Endothelial cell of umbilical vein (primary cell): Measurements from ENCODE around the gene RAC2. TPM values are rescaled to one million over a fixed set of nuclear protein-coding genes. Genes with fewer than 3 reads are reported as not detected.

ENCODE experiments used
- BruUV-seq: library from RNA; stranded (reverse); fragments of 400-500 nt; replicated peaks from 2 replicates; lab custom pipeline; 2021; lab: Mats Ljungman, UMichigan
- CTCF ChIA-PET: fragments of 300-600, 350-600 bp; sonication (Branson Sonifier 250); formaldehyde crosslinking; loops from one replicate; lab custom pipeline; 2021; ENCODE audit warnings: antibody characterized with exemption, inconsistent platforms; lab: Charles Lee
- POLR2A ChIA-PET: fragments of 300-600, 350-600 bp; sonication (Branson Sonifier 250); formaldehyde crosslinking; loops from one replicate; lab custom pipeline; 2021; ENCODE audit warnings: antibody characterized with exemption, inconsistent platforms; lab: Charles Lee
- DNase-seq: peaks from one replicate; pipeline ENCODE4 v3.0.0-alpha.2; 2011; ENCODE audit warnings: low read depth, low spot score
- FAIRE-seq: peaks from 2 replicates; lab custom pipeline; 2011; peaks lifted over from hg19 to GRCh38; lab: Jason Lieb, UNC
- H2AFZ ChIP-seq: 2 replicates; pipeline ENCODE4 v1.6.0; 2012; ENCODE audit warnings: low read depth, low read length, control low read depth, inconsistent platforms
- H3K27ac ChIP-seq: 2 replicates; pipeline ENCODE4 v1.5.1; 2011; ENCODE audit warnings: low read depth, mild to moderate bottlenecking, control low read depth, low read length, moderate library complexity; ENCODE audit not compliant: insufficient read depth
- H3K27me3 ChIP-seq, 2 experiments: 2 replicates each; pipeline versions ENCODE4 v1.6.0 to v1.6.1; 2011; ENCODE audit warnings: low read length in 2 of 2, mixed read lengths in 1 of 2; ENCODE audit not compliant: control insufficient read depth in 2 of 2, insufficient read depth in 2 of 2
- H3K36me3 ChIP-seq, 2 experiments: 2 replicates in 1 of 2; 3 replicates in 1 of 2; pipeline ENCODE4 v1.5.1; 2011; ENCODE audit warnings: low read length in 2 of 2, mild to moderate bottlenecking in 1 of 2, moderate library complexity in 1 of 2; ENCODE audit not compliant: control insufficient read depth in 2 of 2, insufficient read depth in 2 of 2; ENCODE audit errors: extremely low read depth in 1 of 2
- H3K4me1 ChIP-seq: 3 replicates; pipeline ENCODE4 v1.5.1; 2011; ENCODE audit warnings: mild to moderate bottlenecking, low read length; ENCODE audit not compliant: control insufficient read depth, insufficient read depth; ENCODE audit errors: extremely low read depth
- H3K4me2 ChIP-seq: 2 replicates; pipeline ENCODE4 v1.6.1; 2011; ENCODE audit warnings: low read length, control low read depth, mixed read lengths; ENCODE audit not compliant: insufficient read depth
- H3K4me3 ChIP-seq, 3 experiments: fragments of 200-600 bp in 1 of 3; sonication (generic), shearing (Covaris generic) in 1 of 3; replicated peaks in 1 of 3; 2 replicates each; pipeline ENCODE4 v1.5.1; 2011 to 2016; ENCODE audit warnings: control low read depth in 3 of 3, low read length in 3 of 3, mild to moderate bottlenecking in 2 of 3, inconsistent platforms in 1 of 3, low read depth in 1 of 3, moderate library complexity in 1 of 3; ENCODE audit not compliant: insufficient read depth in 1 of 3
- H3K79me2 ChIP-seq: 2 replicates; pipeline ENCODE4 v1.6.0; 2012; ENCODE audit warnings: low read length, inconsistent platforms; ENCODE audit not compliant: control insufficient read depth, insufficient read depth
- H3K9ac ChIP-seq: replicated peaks from 2 replicates; pipeline ENCODE3; 2011; ENCODE audit warnings: low read length, control low read depth; ENCODE audit not compliant: insufficient read depth; ENCODE audit errors: extremely low read depth
- H3K9me1 ChIP-seq: replicated peaks from 3 replicates; pipeline ENCODE4 v1.6.0; 2011; ENCODE audit warnings: mild to moderate bottlenecking, low read length; ENCODE audit not compliant: control insufficient read depth, insufficient read depth; ENCODE audit errors: extremely low read depth
- H3K9me3 ChIP-seq: replicated peaks from 2 replicates; pipeline ENCODE4 v1.5.1; 2012; ENCODE audit warnings: low read length, inconsistent platforms; ENCODE audit not compliant: control insufficient read depth, insufficient read depth
- H4K20me1 ChIP-seq: replicated peaks from 2 replicates; pipeline ENCODE3; 2011; ENCODE audit warnings: mild to moderate bottlenecking, low read length; ENCODE audit not compliant: control insufficient read depth, insufficient read depth; ENCODE audit errors: extremely low read depth
- EZH2 ChIP-seq: IDR thresholded peaks from 2 replicates; pipeline ENCODE4 v1.6.1; 2012; ENCODE audit warnings: borderline replicate concordance, low read depth, mild to moderate bottlenecking, moderate library complexity, low read length, inconsistent platforms; ENCODE audit not compliant: severe bottlenecking
- FOS ChIP-seq: IDR thresholded peaks from 2 replicates; pipeline ENCODE4 v1.6.1; 2011; ENCODE audit warnings: mild to moderate bottlenecking, low read length, moderate library complexity, borderline replicate concordance; ENCODE audit not compliant: insufficient read depth
- GATA2 ChIP-seq: IDR thresholded peaks from 2 replicates; pipeline ENCODE4 v1.7.0; 2011; ENCODE audit warnings: low read depth, mild to moderate bottlenecking, moderate library complexity, mixed read lengths, low read length; ENCODE audit not compliant: insufficient read length, insufficient read depth
- MYC ChIP-seq: IDR thresholded peaks from one replicate; pipeline ENCODE4 v1.6.1; 2011; ENCODE audit warnings: mild to moderate bottlenecking, low read depth, low read length
- POLR2A ChIP-seq: IDR thresholded peaks from 2 replicates; pipeline ENCODE4 v1.6.1; 2012; ENCODE audit warnings: low read depth, mild to moderate bottlenecking, control low read depth, low read length
- POLR2AphosphoS5 ChIP-seq: IDR thresholded peaks from 2 replicates; pipeline ENCODE4 v1.6.1; 2012; ENCODE audit warnings: low read depth, mild to moderate bottlenecking, control low read depth, low read length, moderate library complexity; ENCODE audit not compliant: insufficient read depth
- dilution Hi-C: fragments of 300-500 bp; cut with MboI; formaldehyde crosslinking; loops from one replicate; pipeline ENCODE4 v1.15.0; 2019; ENCODE audit warnings: low sequenced_read_pairs; ENCODE audit not compliant: extremely low pct_ligation_motif_present
- intact Hi-C: fragments of 100-400 bp; cut with micrococcal nuclease; formaldehyde crosslinking; loops from one replicate; pipeline ENCODE4 v1.10.0; 2022
- polyA plus RNA-seq, 4 experiments: library from polyadenylated mRNA; depleted of rRNA in 3 of 4; stranded (reverse) in 3 of 4; unstranded in 1 of 4; fragments of >200 nt; gene quantifications; 2 replicates each; pipeline versions ENCODE4 v1.2.1 to v1.2.3, GENCODE V29; 2011 to 2012; ENCODE audit warnings: missing spikeins in 1 of 4
- total RNA-seq: library from RNA; stranded (reverse); gene quantifications from 2 replicates; pipeline ENCODE4 v1.2.3, GENCODE V29; 2021
- TF ChIP-seq, protein P1 (sequence below): IDR thresholded peaks from 2 replicates; pipeline ENCODE4 v1.6.1; 2011; ENCODE audit not compliant: insufficient read depth, insufficient read length
- TF ChIP-seq, protein P2 (sequence below), 2 donors: IDR thresholded peaks; 1 replicate in 1 of 2; 2 replicates in 1 of 2; pipeline ENCODE4 v1.5.1; 2011; ENCODE audit warnings: low read length in 2 of 2, mild to moderate bottlenecking in 2 of 2, moderate library complexity in 2 of 2, control low read depth in 1 of 2, inconsistent platforms in 1 of 2, low read depth in 1 of 2; ENCODE audit not compliant: insufficient read depth in 1 of 2; ENCODE audit errors: extremely low read depth in 1 of 2

Gene RAC2
- total and polyA plus RNA-seq, 2 donors (not counting 3 experiments of a cell fraction or from before 2014, with no cell fraction given): 122 to 181 TPM

DNA sequence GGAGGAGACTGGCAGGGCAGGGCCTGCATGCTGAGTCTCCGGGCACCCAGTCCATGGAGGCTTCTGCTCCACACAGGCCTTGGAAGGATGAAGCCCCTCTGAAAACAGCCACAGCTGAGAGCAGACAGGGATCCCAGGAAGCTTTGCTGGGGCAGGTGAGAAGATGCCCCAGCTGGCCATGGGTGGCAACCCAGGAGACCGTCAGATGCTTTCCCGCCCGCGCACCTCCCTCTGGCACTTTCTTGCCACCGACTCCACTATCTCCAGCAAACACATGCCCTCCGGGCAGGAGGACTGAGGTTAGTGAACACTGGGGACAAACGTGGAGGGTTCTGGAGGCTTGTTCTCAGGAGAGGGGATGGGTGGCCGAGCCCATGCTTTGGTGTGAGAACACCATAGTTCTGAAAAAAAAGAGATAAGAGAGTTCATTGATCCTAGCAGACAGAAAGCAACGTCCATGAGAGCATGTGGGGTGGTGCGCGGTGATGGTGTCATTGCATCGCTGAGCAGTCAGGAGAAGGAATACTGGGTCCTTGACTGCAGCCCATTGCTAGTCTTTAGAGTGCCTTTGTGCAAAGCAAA, 58.3 kb downstream of the RAC2 start:
- Histone ChIP-seq H2AFZ (no peak overlapping the region), H4K20me1 (no peaks in the 10 kb centered on the region), H3K27ac (no peak overlapping the region), H3K36me3 (no peaks in the 10 kb centered on the region), H3K4me1 (peaks cover 41% of the 10 kb centered on the region), H3K79me2 (no peaks in the 10 kb centered on the region), H3K9me1 (no peaks in the 10 kb centered on the region), H3K4me2 (no peak overlapping the region), H3K9me3 (no peaks in the 10 kb centered on the region), H3K4me3 (no peak overlapping the region), H3K9ac (no peak overlapping the region), H3K27me3 (no peaks in the 10 kb centered on the region)
- ChIA-PET POLR2A (no interaction called here), CTCF (interaction anchor here (2.4 to 5.1 kb wide), 2 partner anchors 8 to 13 kb away, joined by 9 to 48 read pairs; no protein-coding TSS in a partner anchor)
- intact Hi-C loops (no loop called here), dilution Hi-C loops (no loop called here)
- no peak for FAIRE-seq
- DNase-seq: no peak
- no peak for TF ChIP-seq POLR2A
- TF ChIP-seq EZH2: no peak
- TF ChIP-seq, protein P1, sequence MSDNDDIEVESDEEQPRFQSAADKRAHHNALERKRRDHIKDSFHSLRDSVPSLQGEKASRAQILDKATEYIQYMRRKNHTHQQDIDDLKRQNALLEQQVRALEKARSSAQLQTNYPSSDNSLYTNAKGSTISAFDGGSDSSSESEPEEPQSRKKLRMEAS: no peak
- TF ChIP-seq FOS: no peak
- no peak for TF ChIP-seq GATA2
- TF ChIP-seq, protein P2, sequence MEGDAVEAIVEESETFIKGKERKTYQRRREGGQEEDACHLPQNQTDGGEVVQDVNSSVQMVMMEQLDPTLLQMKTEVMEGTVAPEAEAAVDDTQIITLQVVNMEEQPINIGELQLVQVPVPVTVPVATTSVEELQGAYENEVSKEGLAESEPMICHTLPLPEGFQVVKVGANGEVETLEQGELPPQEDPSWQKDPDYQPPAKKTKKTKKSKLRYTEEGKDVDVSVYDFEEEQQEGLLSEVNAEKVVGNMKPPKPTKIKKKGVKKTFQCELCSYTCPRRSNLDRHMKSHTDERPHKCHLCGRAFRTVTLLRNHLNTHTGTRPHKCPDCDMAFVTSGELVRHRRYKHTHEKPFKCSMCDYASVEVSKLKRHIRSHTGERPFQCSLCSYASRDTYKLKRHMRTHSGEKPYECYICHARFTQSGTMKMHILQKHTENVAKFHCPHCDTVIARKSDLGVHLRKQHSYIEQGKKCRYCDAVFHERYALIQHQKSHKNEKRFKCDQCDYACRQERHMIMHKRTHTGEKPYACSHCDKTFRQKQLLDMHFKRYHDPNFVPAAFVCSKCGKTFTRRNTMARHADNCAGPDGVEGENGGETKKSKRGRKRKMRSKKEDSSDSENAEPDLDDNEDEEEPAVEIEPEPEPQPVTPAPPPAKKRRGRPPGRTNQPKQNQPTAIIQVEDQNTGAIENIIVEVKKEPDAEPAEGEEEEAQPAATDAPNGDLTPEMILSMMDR (IDR thresholded peaks at IDR 0.05; ENCODE audit: extremely low read depth in 1 of 2, insufficient read depth in 1 of 2, low read depth in 1 of 2, low read length in 2 of 2): no peak
- no peak for TF ChIP-seq POLR2AphosphoS5
- no peak for TF ChIP-seq MYC
- BruUV-seq: no TSS peak
